Keratinocyte (primary cell): ENCODE results near the gene LYZL1. TPM values are rescaled to one million over a fixed set of nuclear protein-coding genes. Genes with fewer than 3 reads are reported as not detected.

ENCODE experiments used
- DNase-seq: peaks from one replicate; pipeline ENCODE4 v3.0.0-alpha.2; 2011; ENCODE audit warnings: low read depth, missing footprints, low spot score
- FAIRE-seq: peaks from 2 replicates; lab custom pipeline; 2011; peaks lifted over from hg19 to GRCh38; lab: Jason Lieb, UNC
- H2AFZ ChIP-seq: 2 replicates; pipeline ENCODE4 v1.6.0; 2012; ENCODE audit warnings: low read length, control low read depth, inconsistent platforms; ENCODE audit not compliant: control insufficient read depth
- H3K27ac ChIP-seq: 2 replicates; pipeline ENCODE4 v1.5.1; 2011; ENCODE audit warnings: low read length; ENCODE audit not compliant: control insufficient read depth, insufficient read depth
- H3K27me3 ChIP-seq: 3 replicates; pipeline ENCODE4 v1.6.0; 2011; ENCODE audit warnings: low read length; ENCODE audit not compliant: control insufficient read depth, insufficient read depth; ENCODE audit errors: extremely low read depth
- H3K36me3 ChIP-seq, 2 experiments: 2 replicates in 1 of 2; 3 replicates in 1 of 2; pipeline ENCODE4 v1.5.1; 2011; ENCODE audit warnings: low read length in 2 of 2, mild to moderate bottlenecking in 1 of 2; ENCODE audit not compliant: control insufficient read depth in 2 of 2, insufficient read depth in 2 of 2; ENCODE audit errors: extremely low read depth in 1 of 2
- H3K4me1 ChIP-seq: 3 replicates; pipeline ENCODE4 v1.5.1; 2011; ENCODE audit warnings: low read length; ENCODE audit not compliant: control insufficient read depth, insufficient read depth; ENCODE audit errors: extremely low read depth
- H3K4me2 ChIP-seq: 3 replicates; pipeline ENCODE4 v1.6.0; 2011; ENCODE audit warnings: low read depth, low read length; ENCODE audit not compliant: control insufficient read depth, insufficient read depth; ENCODE audit errors: extremely low read depth
- H3K4me3 ChIP-seq, 3 experiments: fragments of 200-600 bp in 1 of 3; sonication (generic) in 1 of 3; 2 replicates in 2 of 3; 3 replicates in 1 of 3; pipeline ENCODE4 v1.5.1; 2011 to 2016; ENCODE audit warnings: low read length in 3 of 3, mild to moderate bottlenecking in 3 of 3, control low read depth in 2 of 3, inconsistent platforms in 1 of 3, low read depth in 1 of 3, mixed read lengths in 1 of 3, mixed run types in 1 of 3, moderate library complexity in 1 of 3; ENCODE audit not compliant: control insufficient read depth in 2 of 3, insufficient read depth in 2 of 3; ENCODE audit errors: extremely low read depth in 1 of 3
- H3K79me2 ChIP-seq: 2 replicates; pipeline ENCODE4 v1.6.0; 2012; ENCODE audit warnings: low read length; ENCODE audit not compliant: control insufficient read depth, insufficient read depth
- H3K9ac ChIP-seq: 3 replicates; pipeline ENCODE4 v1.6.0; 2011; ENCODE audit warnings: low read length; ENCODE audit not compliant: control insufficient read depth, insufficient read depth; ENCODE audit errors: extremely low read depth
- H3K9me1 ChIP-seq: 3 replicates; pipeline ENCODE4 v1.6.0; 2011; ENCODE audit warnings: low read length; ENCODE audit not compliant: control insufficient read depth, insufficient read depth; ENCODE audit errors: extremely low read depth
- H3K9me3 ChIP-seq: 2 replicates; pipeline ENCODE4 v1.5.1; 2012; ENCODE audit warnings: low read depth, low read length; ENCODE audit not compliant: control insufficient read depth
- H4K20me1 ChIP-seq: 3 replicates; pipeline ENCODE4 v1.6.0; 2011; ENCODE audit warnings: low read length; ENCODE audit not compliant: control insufficient read depth, insufficient read depth; ENCODE audit errors: extremely low read depth
- EZH2 ChIP-seq: IDR thresholded peaks from one replicate; pipeline ENCODE4 v1.6.1; 2012; ENCODE audit warnings: inconsistent platforms, mild to moderate bottlenecking, low read length, moderate library complexity
- dilution Hi-C: fragments of 300-500 bp; cut with MboI; formaldehyde crosslinking; loops from one replicate; pipeline ENCODE4 v1.7.0; 2020; ENCODE audit warnings: low sequenced_read_pairs; ENCODE audit not compliant: extremely low pct_ligation_motif_present
- polyA plus RNA-seq, 5 experiments: library from polyadenylated mRNA; depleted of rRNA in 3 of 5; stranded (reverse) in 3 of 5; stranded (forward) in 1 of 5; unstranded in 1 of 5; fragments of >200 nt; gene quantifications; 1 replicate in 1 of 5; 2 replicates in 3 of 5; 3 replicates in 1 of 5; pipeline versions ENCODE4 v1.2.1 to v1.2.3, GENCODE V29; 2011 to 2012; ENCODE audit warnings: missing spikeins in 2 of 5, low read depth in 1 of 5, low replicate concordance in 1 of 5
- TF ChIP-seq, protein P1 (sequence below), 3 experiments: IDR thresholded peaks in 1 of 3; conservative IDR thresholded peaks in 1 of 3; optimal IDR thresholded peaks in 1 of 3; 2 replicates in 2 of 3; 3 replicates in 1 of 3; pipeline versions ENCODE3 to v1.5.1; 2011; ENCODE audit warnings: low read length in 3 of 3, mild to moderate bottlenecking in 3 of 3, moderate library complexity in 2 of 3, control low read depth in 1 of 3, inconsistent platforms in 1 of 3; ENCODE audit not compliant: insufficient read depth in 2 of 3; ENCODE audit errors: extremely low read depth in 1 of 3

The LYZL1 gene
- polyA plus RNA-seq, 1 donor (not counting 4 experiments of a cell fraction or from before 2014, with no cell fraction given) = not detected

DNA sequence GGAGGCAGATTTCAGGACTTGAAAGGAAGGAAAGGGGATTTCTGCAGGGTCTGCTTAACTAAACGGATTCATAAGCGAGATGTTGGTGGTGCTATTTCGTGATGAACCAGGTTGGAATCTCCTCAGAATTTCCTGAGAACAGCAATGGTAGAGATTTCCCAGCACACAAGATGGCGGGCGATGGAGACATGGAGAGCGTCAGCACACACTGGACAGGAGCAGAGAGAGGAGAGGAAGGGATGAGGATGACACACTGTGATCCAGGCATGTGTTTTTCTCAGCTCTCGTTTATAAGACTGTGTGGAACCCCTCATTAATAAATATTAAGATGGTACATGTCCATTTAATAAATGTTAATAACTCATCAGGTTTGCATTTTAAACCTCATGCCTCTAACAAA is 43.9 kb upstream of the LYZL1 start:
- no peak for FAIRE-seq
- H2AFZ ChIP-seq = no peak overlapping the region
- no peaks in the 10 kb centered on the region for H4K20me1 ChIP-seq
- dilution Hi-C loops = no loop called here
- H3K36me3 ChIP-seq = no peaks in the 10 kb centered on the region
- H3K9me3 ChIP-seq = no peaks in the 10 kb centered on the region
- no peaks in the 10 kb centered on the region for H3K79me2 ChIP-seq
- H3K27ac ChIP-seq = no peak overlapping the region
- TF ChIP-seq EZH2 = no peak
- TF ChIP-seq, protein P1, sequence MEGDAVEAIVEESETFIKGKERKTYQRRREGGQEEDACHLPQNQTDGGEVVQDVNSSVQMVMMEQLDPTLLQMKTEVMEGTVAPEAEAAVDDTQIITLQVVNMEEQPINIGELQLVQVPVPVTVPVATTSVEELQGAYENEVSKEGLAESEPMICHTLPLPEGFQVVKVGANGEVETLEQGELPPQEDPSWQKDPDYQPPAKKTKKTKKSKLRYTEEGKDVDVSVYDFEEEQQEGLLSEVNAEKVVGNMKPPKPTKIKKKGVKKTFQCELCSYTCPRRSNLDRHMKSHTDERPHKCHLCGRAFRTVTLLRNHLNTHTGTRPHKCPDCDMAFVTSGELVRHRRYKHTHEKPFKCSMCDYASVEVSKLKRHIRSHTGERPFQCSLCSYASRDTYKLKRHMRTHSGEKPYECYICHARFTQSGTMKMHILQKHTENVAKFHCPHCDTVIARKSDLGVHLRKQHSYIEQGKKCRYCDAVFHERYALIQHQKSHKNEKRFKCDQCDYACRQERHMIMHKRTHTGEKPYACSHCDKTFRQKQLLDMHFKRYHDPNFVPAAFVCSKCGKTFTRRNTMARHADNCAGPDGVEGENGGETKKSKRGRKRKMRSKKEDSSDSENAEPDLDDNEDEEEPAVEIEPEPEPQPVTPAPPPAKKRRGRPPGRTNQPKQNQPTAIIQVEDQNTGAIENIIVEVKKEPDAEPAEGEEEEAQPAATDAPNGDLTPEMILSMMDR (optimal IDR thresholded peaks at IDR 0.05 in 1 of 3, IDR thresholded peaks at IDR 0.05 in 1 of 3, conservative IDR thresholded peaks at IDR 0.05 in 1 of 3; ENCODE audit: extremely low read depth in 1 of 3, insufficient read depth in 2 of 3, low read length in 3 of 3) = no peak
- no peak overlapping the region for H3K4me3 ChIP-seq
- H3K27me3 ChIP-seq = peaks cover 3% of the 10 kb centered on the region
- no peaks in the 10 kb centered on the region for H3K9me1 ChIP-seq
- H3K9ac ChIP-seq = no peak overlapping the region
- H3K4me2 ChIP-seq = no peak overlapping the region
- H3K4me1 ChIP-seq = no peaks in the 10 kb centered on the region
- DNase-seq = no peak

GRCh38 chr10:29245476-29245875 is 43.4 kb upstream of the LYZL1 start:
- no peak overlapping the region for H2AFZ ChIP-seq

More at GRCh38 chr10:29245476-29245875, 43.4 kb upstream of the LYZL1 start:
- no peaks in the 10 kb centered on the region for H3K36me3 ChIP-seq
- H3K9me3 ChIP-seq = no peaks in the 10 kb centered on the region
- H3K4me3 ChIP-seq = no peak overlapping the region
- H3K27ac ChIP-seq = no peak overlapping the region
- H3K9ac ChIP-seq = no peak overlapping the region
- no peaks in the 10 kb centered on the region for H3K79me2 ChIP-seq
- H4K20me1 ChIP-seq = no peaks in the 10 kb centered on the region
- H3K4me1 ChIP-seq = no peaks in the 10 kb centered on the region
- no peak for TF ChIP-seq EZH2
- TF ChIP-seq, protein P1 (optimal IDR thresholded peaks at IDR 0.05 in 1 of 3, IDR thresholded peaks at IDR 0.05 in 1 of 3, conservative IDR thresholded peaks at IDR 0.05 in 1 of 3; ENCODE audit: extremely low read depth in 1 of 3, insufficient read depth in 2 of 3, low read length in 3 of 3) = no peak
- H3K9me1 ChIP-seq = no peaks in the 10 kb centered on the region
- FAIRE-seq (no peak), DNase-seq (no peak)
- H3K27me3 ChIP-seq = peaks cover 3% of the 10 kb centered on the region
- no peak overlapping the region for H3K4me2 ChIP-seq
- dilution Hi-C loops = no loop called here
